SW 1271 (cell line): ENCODE measurements around the gene CSH2.
"Not testable (repeated sequence)": the region's sequence is repeated elsewhere in the genome, so short reads cannot be mapped to it uniquely, and the experiment has no call there.

ENCODE experiments used
- DNase-seq, 2 experiments: peaks; one replicate each; lab custom pipeline; 2025; lab: John Stamatoyannopoulos, UW

CSH2 gene

DNA sequence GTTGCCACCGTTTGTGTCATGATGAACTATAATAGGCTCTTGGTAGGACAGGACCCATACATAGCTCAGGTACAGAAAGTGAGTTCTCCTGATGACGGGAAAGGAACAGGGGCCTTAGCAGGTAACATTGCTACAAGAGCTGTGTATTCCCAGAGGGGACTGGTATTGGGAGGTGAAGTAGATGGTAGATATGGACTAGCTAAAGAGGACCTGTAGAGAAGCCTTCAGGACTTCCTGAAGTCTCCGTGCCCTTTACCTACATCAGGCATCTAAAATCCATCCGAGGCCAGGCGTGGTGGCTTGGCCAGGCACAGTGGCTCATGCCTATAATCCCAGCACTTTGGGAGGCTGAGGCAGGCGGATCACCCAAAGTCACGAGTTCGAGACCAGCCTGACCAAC lies 18.3 kb downstream of the CSH2 start:
- no peak for DNase-seq

DNA sequence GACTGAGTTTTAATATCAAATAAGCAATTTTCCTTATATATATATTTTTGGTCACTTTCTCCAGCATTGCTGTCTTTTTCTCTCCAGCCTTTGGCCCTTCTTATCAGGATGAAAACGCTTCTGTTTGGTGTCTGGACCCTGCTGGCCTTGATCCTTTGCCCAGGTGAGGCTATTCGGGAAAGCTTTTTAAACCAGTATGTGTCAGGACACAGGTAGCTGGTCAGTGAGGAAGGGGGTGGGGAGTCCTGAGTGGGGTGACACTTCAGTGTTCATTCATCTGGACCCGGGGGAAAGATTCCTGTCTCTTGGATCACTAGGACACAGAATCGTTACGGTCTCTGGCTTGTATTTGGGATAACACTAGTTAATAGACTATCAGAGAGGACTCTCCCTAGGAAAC lies 18.8 kb downstream of the CSH2 start:
- no peak for DNase-seq

DNA sequence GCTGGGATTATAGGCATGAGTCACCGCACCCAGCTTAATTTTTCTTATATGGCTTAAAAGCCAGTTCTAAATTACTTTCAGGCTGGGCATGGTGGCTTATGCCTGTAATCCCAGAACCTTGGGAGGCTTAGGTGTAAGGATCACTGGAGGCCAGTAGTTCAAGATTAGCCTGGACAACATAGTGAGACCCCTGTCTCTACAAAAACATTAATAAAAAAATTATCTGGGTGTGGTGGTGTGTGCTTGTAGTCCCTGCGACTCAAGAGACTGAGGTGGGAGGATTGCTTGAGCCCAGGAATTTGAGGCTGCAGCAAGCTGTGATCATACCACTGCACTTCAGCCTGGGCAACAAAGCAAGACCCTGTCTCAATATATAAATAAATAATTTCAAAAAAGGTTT lies 20.2 kb downstream of the CSH2 start:
- DNase-seq = no peak

DNA sequence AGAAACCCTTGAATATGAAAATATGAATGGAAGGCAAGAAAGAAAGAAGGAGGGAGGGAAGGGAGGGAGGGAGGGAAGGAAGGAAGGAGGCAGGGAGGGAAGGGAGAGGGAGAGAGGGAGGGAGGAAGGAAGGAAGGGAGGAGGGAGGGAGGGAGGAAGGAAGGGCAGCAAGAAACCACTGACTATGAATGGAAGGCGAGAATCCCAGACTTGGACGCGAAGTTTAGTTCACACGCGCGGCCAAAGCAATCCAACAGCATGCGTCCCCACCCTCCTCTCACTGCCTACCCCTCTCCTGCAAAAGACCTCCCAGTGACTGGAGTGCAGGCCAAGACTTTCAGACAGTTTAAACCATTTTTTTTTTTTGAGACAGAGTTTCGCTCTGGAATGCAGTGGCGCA lies 23.1 kb downstream of the CSH2 start:
- no peak for DNase-seq

DNA sequence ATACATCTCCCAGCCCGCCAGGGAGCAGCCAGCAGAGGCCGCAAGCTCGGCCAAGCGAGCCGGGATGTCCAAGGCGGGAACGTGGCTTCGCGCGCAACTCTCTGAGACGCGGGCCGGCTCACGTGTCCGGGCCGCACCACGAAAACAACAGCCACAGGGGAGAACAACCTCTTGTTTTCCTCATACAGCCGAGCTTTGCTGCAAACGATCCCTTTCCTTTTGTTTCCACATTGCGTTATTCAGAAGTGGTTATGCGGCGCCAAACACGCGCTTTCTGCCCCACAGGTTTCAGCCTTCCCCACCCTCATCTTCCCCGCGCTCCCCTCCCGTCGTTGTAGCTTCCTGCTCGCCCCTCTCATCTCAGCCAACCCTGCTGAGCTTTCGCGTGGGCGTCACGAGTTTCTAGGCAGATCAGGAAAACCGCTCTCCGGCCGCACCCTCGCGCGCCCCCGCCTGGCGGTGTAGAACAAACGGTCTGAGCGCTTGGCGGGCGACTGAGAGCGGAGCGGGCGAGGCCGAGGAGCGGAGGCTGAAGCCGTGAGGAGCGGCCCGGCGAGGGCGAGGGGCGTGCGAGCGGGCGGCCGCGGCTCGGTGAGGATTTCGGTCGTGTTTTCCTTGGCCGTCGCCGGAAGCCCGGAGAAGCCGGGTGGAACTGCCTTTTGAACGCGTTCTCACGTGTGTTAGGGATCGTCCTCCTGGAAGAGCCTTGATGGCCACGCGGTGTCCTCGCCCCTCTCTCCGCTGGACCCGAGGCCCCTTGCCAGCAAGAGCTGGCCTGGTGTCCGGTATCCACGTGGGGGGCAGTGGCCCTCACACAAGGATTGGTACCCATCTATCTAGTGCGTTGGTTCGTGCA lies 24.4 kb downstream of the CSH2 start:
- DNase-seq = peak; percentile 67 to 92

DNA sequence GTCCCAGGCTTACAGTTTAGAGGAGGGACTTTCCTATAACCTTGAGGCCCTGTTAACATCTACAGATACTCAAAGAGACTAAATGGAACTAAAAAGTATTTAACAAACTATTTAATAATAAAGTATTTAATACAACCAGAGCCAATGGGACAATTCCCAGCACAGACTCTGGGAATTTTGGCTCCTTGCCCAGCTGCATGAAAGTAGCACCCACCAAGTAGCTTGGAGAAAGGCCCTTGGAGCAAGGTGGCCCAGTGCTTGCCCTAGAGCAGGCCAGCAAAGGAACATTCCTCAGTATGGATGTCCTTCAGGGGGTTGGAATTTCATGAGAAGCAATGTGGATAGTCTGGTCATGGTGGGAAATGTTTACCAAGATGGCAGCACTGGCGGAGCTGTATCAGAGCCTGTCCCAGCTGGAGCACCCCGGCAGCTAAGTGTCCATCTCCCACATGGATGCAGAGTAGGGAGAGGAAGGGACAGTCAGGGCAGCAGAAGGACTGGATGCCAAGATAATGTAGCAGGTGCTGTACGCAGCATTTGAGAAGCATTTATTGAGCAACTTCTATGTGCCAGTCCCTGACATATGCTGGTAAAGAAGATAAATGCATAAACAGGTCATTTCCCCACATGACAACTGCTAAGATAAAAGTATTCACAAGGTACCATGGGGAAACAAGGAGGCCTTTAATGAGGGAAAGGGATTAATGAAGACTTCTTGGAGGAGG lies 25.8 kb downstream of the CSH2 start:
- no peak for DNase-seq

DNA sequence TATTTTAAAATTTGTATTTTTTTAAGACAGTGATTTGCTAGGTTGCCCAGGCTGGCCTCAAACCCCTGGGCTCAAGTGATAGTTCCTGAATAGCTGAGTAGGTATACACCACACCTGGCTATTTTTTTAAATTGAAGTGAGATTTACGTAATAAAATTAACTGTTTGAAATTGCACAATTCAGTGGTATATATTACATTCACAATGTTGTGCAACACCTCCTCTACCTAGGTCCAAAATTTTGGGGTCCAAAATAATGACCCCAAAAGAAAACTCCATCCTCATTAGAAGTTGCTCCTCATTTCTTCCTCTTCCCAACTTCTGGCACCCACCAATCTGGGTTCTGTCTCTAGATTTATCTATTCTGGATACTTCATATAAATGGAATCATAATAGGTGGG lies 28.0 kb downstream of the CSH2 start:
- no peak for DNase-seq

DNA sequence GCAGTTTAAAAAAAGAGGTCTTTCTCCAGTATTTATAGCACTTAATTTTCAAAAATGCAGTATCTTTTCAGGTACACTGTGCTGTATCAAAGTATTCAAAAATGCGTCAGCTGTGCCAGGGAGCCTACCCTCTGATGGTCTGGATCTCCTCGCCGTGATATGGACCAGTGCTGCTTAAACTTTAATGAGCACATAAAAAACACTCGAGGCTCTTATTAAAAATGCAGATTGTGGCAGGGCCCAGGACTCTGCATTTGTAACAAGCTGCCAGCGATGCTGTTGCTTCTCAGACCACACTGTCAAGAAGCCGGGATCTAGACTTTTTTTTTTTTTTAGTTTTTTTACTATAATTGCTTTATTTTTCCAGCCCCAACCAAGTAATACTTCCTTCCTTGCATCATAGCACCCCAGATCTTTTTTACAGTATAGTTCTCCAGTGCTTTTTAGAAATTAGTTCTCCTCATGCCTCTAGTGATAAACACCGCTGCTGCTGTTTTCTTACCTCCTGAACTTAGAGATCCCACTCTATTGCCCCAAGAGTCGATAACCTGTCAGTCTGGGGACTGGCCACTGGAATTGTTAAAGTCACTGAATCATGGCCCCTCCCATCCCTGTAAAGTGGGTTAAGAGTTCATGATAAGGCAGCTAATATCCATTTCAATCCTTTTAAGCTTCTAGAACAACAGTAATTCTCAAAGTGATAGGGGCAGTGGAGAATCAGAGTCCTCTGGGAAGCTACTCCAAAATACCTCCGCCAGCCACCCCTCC lies 29.4 kb downstream of the CSH2 start:
- no peak for DNase-seq

DNA sequence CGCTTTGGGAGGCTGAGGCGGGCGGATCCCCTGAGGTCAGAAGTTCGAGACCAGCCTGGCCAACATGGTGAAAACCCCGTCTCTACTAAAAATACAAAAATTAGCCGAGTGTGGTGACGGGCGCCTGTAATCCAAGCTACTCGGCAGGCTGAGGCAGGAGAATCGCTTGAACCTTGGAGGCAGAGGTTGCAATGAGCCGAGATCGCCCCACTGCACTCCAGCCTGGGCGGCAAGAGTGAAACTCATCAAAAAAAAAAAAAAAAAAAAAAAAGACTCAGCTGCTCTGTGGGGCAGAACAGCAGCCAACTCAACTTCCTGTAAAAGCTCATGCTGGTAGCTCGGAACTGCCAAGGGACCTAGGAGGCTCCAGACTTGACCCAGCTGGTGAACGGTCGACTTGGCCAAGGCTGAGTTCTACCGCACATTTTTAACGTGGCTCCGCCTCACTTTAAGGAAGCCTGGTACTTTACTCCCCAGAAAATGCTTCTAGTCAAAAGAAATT lies 30.0 kb downstream of the CSH2 start:
- DNase-seq = not testable (repeated sequence)

DNA sequence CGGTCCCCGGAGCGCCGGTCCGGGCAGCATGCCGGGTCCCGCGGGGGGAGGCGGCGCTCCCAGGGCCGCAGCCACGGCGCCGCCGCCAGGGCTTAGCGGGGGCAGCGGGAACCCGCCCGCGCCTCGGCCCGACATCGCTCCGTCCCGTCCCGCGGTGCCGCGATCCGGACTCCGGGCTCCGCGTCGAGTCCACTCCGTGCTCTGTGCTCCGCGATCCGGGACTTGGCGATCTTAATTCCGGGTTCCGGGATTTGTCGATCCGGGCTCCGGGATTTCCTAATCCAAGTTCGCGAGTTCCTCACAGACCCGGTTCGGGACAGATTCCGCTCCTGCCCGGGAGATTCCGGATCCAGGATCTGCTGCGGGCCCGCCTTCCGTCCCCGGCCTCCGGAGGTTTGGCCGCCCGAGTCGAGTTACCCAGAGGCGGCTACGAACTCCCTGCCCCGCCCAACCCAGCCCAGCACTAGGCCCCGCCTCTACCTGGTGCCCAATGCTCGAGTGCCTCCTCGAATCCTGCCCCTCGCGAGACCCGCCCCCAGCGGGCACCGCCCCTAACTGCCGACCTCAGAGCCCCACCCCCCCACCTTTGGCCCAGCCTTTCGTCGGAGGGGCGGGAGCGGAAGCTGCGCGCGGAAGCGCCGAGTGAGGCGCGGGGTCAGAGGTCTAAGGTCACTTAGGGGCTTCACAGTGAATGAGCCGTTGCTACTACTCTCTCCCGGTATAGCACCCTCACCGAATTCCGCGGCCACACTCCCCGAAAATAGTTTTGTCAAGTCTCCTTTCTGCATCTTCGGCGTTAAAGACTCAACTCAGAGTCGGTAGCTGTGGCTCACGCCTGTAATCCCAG lies 30.7 kb downstream of the CSH2 start, which contains the start of gene SMARCD2:
SMARCD2 (minus strand) TSS at position 146 of the 847 bp plus-strand sequence; CDS start at position 135, 11 bp downstream.
- peak; percentile 95 to 99 for DNase-seq

DNA sequence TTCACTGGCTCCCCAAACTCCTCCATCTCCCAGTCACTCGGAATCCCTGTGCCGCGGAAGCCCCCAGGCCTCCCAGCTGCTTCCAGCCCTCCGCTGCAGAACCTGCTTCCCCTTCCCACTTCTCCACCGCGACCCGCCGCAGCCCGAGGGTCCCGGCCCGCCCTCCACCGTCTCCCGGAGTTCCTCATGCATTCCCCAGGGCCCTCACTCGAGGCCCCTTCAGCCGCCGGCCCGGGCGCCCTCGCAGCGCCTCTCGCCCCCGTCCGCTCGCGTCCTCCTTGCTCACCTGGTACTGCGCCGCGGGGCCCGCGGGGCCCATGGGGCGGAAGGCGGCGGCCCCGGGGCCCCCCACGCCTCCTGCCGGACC lies 31.3 kb downstream of the CSH2 start:
- peak in 1 of 2 experiments; percentile 49 for DNase-seq

DNA sequence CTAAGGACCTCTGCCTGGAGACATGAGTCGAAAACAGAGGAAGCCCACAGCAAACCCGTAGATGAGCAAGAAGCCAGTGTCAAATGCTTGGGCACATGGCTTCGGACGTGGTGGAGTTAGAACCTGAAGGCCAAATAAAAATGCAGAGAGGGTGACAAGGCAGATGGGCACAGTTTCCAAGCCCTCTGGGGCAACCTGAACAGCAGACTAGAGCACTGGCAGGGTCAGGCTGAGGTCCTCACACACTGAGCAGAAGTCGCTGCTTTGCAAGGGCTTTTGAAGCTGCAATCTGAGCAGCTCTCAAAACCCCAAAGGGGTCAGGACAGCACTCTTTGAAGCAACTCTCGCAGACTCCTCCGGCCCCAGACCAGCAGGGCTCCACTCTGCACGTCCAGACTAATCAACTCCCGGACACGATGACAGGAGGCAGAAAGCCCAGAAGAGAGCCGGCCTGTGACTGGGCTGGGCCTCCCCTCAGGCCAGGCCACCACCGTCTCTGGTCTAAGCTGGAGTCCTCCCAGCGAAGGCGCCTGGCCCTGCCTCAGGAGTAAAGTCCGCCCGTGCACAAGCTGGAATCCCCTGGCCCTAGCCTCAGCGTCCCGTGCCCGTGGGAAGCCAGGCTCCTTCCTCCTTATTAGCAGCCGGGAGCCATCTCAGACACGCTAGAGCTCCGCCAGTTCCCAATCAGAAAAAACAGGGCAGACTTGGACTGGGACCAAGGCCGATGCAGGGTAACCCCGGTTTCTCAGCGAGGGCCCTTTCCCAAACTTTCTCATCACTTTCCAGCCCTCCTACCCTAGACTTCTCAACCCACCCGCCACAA lies 31.9 kb downstream of the CSH2 start:
- DNase-seq = no peak

DNA sequence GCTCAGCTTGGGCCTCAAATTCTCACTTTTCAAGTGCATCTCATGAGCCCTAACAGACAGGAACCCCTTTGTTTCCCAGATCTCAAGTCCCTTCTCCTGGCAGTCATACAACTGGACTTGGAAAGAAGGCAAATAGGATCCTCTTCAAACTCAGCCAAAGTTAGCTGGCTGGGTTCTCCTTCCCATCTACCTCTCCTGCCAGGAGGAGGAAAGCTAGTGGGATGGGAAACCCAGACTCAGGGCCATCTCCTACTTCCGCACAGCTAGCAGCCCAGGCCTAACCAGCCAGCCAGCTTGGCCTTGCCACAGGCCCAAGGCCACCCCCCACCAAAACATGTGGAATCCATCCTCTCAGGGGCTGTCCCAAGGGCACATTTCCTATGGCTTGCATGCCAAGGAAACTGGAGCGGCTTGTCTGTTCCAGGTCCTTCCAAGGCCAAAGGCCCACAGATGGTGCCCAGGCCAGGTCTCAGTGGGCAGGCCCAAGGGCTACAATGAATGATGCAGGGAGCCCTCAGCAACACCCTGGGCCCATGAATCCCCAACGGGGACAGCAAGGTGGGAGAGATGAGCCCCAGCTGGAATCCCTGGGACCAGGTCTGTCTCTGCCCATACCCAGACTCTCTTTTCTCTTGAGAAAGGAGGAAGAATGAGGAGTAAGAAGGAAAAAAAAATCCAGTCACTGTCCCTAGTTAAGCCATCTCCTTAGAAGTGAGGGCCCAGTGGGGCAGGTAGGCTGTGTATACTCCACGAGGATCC lies 32.7 kb downstream of the CSH2 start:
- DNase-seq = no peak

DNA sequence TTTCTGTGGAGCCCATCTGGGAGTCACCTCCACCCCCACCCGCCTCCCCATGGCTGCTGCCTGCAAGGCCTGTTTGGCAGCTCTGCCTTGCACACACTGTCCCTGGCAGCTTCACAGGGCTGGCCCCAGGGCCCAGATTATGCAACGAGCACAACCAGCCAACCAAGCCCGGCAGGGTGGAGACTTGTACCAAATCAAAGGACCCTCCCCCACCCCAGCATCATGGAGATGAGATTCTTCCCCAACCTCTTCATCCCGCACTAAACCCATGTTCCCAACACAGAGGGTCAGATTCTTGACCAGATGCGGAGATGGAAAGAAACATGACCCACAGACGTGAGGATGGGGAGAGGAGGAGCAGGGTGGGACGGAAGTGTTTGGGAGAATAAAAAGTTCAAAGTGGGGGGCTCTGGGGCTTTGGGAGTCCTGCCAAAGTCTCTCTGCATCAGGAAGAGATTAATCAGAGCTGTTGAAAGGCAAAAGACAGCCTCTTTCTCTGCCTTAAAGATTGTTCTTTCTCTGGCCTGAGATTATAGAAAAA lies 34.8 kb downstream of the CSH2 start:
- no peak for DNase-seq

DNA sequence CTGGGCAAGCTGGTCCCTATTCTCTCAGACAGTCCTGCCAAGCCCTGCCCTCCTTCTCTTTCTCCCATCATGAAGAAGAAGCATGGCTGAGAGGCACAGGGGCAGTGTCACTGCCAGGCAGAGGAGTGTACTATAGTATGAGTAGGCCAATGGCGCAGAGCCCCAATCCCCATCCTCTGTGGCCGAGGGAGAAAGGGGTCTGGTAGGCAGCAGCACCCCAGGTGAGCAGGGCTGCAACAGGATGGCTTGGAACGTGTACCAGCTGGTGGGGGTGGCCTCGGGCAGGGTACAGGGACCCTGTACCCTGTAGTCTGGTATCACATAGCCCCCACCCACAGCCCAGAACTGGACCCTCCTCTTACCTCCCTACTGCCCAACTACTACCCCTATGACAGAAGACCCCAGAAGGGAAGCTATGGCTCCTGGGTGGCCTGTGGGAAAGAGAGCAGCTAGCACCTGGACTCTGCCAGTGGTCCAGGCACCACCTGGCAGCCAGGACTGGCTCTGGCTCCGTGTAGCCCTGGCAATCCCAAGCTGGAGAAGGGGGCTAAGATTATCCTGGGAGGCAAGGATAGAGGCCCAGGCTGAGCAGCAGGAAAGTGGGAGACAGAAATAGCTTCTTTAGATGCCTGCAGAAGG lies 35.4 kb downstream of the CSH2 start:
- no peak for DNase-seq

DNA sequence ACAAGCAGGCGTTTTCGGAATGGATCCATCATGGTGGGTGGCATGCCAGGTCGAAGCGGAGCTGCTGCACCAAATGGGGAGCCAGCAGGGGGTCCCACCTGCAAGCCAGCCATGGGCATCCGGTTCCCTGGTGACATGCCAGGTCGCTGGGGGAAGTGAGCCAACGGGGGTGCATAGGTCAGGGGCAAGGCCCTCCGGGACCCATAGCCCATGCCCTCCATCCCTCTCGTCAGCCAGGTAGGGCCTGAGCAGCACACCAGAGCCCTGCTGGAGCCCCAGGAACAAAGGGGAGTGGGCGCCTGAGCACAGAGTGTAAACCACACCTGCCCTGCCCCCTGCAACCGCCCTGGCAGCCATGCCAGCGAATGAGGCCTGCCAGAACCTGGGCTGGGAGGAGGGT lies 36.0 kb downstream of the CSH2 start:
- DNase-seq = no peak

DNA sequence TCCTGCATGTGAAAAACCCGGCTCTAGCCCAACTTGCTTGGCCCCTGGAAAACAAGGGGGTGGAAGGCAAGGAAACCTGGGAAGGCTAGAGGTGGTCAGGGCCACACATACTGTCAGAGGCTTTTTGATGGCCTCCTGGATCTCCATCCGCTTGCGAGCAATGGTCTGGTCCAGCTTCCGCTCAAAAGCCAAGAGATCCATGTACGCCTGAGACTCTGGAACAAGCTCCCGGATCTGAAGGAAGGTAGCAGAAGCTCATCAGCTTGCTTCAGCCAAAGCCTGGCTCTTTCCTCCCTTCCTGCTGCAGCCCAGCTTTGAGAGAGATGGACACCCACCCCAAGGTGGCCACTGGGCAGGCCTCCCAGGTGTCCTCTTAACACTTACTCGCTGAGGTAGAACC lies 36.7 kb downstream of the CSH2 start:
- DNase-seq = no peak

DNA sequence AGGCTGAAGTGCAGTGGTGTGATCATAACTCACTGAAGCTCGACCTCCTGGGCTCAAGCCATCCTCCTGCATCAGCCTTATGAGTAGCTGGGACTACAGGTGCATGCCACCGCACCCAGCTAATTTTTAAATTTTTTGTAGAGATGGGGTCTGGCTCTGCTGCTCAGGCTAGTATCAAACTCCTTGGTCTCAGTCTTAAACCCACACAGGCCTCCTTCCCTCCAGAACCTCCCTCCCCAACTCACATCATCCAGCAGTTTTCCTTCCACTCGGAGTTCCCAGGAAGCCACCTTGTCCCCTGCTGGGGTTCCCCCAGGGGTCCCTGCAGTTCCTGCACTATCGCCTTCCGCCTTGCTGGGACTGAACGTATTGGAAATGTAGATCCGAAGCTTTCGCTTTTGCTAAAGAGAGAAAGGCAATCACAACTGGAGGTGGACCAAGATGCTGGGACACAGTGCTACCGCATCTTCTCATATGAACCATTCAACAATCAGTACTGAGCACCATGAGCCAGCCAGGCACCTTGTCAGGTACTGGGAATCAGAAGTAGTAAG lies 38.2 kb downstream of the CSH2 start:
- DNase-seq = no peak
